Suprapubic skin (tissue), 4 donors: ENCODE results near the gene NOS1AP.

Source experiments
- EP300 ChIP-seq: sonication (generic); formaldehyde crosslinking; IDR thresholded peaks from one replicate; pipeline ENCODE4 v1.6.1; 2017; ENCODE audit warnings: antibody characterized with exemption
- POLR2A ChIP-seq, 2 donors: fragments of 450-650 bp; IDR thresholded peaks; one replicate each; pipeline ENCODE4 v1.6.1; 2017; ENCODE audit warnings: antibody characterized with exemption in 2 of 2, mild to moderate bottlenecking in 2 of 2, moderate library complexity in 2 of 2
- POLR2AphosphoS5 ChIP-seq, 3 donors: sonication (generic); formaldehyde crosslinking; IDR thresholded peaks; one replicate each; pipeline ENCODE4 v1.6.1; 2017; ENCODE audit warnings: antibody characterized with exemption in 3 of 3
- TF ChIP-seq, protein P1 (sequence below), 2 donors: fragments of 200-600 bp in 1 of 2; fragments of 450-650 bp in 1 of 2; sonication (generic) in 1 of 2; IDR thresholded peaks; one replicate each; pipeline ENCODE4 v1.5.1; 2016 to 2019; ENCODE audit warnings: antibody characterized with exemption in 2 of 2, mild to moderate bottlenecking in 1 of 2, moderate library complexity in 1 of 2

DNA sequence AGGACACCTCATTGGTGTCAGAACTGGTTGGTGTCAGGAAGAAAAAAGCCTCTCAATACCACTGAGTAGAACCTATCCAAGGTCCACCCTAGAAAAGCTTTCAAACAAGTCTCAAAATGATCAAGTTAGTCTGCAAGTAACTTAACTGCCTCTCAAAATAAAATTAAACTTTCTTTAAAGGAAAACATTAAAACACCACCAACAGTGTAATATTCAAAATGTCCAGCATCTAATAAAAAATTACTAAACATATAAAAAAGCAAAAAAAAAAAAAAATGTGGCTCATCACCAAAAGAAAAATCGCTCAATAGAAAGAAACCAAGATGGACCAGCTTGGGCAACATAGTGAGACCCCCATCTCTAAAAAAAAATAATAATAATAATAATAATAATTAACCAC, 27.1 kb upstream of the NOS1AP start:
- TF ChIP-seq, protein P1, sequence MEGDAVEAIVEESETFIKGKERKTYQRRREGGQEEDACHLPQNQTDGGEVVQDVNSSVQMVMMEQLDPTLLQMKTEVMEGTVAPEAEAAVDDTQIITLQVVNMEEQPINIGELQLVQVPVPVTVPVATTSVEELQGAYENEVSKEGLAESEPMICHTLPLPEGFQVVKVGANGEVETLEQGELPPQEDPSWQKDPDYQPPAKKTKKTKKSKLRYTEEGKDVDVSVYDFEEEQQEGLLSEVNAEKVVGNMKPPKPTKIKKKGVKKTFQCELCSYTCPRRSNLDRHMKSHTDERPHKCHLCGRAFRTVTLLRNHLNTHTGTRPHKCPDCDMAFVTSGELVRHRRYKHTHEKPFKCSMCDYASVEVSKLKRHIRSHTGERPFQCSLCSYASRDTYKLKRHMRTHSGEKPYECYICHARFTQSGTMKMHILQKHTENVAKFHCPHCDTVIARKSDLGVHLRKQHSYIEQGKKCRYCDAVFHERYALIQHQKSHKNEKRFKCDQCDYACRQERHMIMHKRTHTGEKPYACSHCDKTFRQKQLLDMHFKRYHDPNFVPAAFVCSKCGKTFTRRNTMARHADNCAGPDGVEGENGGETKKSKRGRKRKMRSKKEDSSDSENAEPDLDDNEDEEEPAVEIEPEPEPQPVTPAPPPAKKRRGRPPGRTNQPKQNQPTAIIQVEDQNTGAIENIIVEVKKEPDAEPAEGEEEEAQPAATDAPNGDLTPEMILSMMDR (IDR thresholded peaks at IDR 0.05) = no peak
- TF ChIP-seq POLR2A (IDR thresholded peaks at IDR 0.05) = no peak
- no peak for TF ChIP-seq EP300
- TF ChIP-seq POLR2AphosphoS5 (IDR thresholded peaks at IDR 0.05) = no peak
